AG10803 (cell line): ENCODE measurements around the gene TSPAN33.

Experiments
- DNase-seq: peaks from one replicate; pipeline ENCODE4 v3.0.0; 2010; ENCODE audit warnings: low read depth
- H3K4me3 ChIP-seq: 2 replicates; pipeline ENCODE4 v1.5.1; 2011; ENCODE audit warnings: mild to moderate bottlenecking, low read length, control low read depth
- TF ChIP-seq, protein P1 (sequence below): conservative IDR thresholded peaks from 2 replicates; pipeline ENCODE4 v1.5.1; 2011; ENCODE audit warnings: mild to moderate bottlenecking, low read length, control low read depth, inconsistent platforms

Gene TSPAN33

DNA sequence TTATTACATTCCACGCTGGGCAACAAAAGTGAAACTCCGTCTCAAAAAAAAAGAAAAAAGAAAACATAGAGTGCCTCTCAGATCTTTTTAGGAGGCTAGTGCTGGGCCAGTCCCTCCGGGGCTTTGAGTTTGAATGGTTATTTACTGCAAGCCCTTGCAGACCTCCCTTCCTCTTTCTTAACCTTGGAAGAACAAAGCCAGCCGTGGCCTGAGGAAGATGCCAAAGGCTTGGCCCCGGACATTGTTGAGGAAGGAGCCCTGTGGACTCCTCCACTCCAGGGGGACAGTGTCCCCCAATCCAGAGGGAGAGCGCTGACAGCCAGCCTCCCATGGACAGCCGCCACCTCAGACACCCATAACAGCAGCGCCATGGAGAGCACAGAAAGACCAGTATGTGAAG lies 5.0 kb downstream of the TSPAN33 start:
- no peak for DNase-seq
- TF ChIP-seq, protein P1, sequence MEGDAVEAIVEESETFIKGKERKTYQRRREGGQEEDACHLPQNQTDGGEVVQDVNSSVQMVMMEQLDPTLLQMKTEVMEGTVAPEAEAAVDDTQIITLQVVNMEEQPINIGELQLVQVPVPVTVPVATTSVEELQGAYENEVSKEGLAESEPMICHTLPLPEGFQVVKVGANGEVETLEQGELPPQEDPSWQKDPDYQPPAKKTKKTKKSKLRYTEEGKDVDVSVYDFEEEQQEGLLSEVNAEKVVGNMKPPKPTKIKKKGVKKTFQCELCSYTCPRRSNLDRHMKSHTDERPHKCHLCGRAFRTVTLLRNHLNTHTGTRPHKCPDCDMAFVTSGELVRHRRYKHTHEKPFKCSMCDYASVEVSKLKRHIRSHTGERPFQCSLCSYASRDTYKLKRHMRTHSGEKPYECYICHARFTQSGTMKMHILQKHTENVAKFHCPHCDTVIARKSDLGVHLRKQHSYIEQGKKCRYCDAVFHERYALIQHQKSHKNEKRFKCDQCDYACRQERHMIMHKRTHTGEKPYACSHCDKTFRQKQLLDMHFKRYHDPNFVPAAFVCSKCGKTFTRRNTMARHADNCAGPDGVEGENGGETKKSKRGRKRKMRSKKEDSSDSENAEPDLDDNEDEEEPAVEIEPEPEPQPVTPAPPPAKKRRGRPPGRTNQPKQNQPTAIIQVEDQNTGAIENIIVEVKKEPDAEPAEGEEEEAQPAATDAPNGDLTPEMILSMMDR = no peak
- H3K4me3 ChIP-seq = no peak overlapping the region

DNA sequence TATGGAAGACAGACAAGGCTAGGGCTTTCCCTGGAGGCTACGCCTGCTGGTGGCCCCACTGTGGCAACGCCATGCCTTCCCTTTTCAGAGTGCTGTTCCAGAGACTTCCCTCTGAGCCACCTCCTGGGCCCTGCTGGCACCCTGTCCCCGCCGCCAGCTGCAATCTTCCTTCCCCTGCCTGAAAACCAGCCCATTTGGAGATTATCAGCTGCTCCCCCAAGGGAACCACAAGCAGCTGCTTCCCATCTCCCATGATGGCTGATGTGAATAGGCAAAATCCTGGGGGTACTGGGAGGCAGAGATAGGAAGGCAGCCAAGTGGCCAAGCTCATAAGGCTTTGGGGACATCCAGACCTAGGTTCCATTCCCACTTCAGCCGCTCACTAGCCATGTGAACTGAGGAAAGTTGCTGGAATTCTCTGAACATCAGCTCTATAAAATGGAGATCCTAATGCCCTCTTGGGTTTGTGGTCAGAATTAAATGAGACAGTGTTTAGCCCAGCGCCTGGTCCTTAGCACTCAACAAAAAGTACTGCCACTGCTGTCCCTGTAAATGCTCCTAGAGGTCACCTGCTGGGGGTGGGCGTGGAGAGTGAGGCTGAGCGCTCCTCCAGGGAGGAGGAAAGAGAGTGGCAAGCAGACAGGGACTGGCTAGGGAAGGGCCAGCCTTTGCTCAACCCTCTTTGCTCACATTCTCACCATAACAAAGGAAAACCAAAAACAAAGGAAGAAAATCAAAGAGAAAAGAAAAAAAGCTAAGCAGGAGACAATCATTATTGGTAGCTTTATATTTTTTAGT lies 5.9 kb downstream of the TSPAN33 start:
- TF ChIP-seq, protein P1 = no peak
- H3K4me3 ChIP-seq = no peak overlapping the region
- no peak for DNase-seq

DNA sequence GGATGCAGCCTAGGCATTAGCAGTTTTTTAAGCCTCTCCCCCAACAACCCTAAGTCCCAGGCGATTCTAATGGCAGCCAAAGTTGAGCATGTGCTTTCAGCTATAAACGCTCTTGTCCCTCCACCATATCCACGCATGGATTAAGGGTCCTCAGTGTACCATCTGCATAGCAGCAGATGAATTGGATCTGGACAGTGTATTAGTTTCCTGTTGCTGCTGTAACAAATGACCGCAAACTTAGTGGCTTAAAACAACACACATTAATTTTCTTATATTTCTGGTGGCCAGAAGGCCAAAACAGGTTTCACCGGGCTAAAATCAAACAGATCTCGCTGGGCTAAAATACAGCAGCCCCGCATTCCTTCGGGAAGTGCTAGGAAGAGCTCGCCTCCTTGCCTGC lies 13.1 kb downstream of the TSPAN33 start:
- TF ChIP-seq, protein P1 = no peak
- DNase-seq = no peak
- no peak overlapping the region for H3K4me3 ChIP-seq

DNA sequence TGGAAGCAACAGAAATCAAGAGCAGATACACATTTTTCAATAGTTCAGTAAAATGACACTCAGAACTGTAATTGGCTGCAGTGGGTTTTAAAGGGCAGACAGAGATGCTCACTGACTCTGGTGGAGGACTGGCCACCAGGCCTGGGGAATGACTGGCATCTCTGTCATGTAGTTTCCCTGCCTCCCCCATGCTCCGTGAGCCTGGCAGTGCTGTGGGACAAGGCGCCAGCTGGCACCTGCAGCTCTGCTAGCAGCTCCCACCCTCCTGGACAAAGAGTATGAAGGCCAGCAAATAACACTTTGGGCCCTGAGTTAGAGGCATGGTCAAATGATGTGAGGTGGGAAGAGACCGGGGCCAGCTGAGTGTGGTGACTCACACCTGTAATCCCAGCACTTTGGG lies 15.0 kb downstream of the TSPAN33 start:
- no peak overlapping the region for H3K4me3 ChIP-seq
- TF ChIP-seq, protein P1 = no peak
- DNase-seq = no peak

DNA sequence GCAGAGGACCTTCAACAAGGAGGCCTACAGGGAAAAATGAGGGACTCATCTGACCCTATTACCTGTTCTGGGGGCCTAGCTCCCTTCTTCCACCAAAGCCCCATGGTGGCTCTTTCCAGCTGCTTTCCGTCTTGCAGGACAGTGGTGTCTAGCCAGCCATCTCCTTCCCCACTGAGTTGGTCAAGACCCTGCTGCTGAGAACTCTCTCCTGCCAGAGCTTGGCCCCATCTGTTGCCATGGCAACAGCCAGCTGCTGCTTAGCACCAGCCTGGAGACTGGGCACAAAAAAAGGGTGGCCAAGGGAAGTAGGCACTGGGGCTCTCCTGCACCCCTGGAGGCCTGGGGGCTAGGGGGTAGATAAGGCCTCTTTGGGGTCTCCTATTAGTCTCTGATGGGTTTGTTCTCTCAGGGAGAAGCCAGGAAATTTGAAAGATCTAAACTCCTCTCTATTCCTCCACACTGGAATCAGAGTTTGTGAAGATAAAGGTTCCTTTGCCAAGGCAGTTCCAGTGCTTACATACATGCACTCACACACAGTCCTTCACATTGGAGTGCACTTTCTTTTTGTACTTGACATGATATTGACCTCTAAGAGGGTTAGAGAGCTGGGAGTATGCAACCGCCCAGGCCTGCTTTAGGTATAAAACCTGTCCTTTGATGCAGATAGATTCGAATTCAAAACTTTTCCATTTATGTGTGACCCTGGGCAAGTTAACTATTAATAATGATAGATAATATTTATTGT lies 15.8 kb downstream of the TSPAN33 start:
- H3K4me3 ChIP-seq = no peak overlapping the region
- no peak for DNase-seq
- TF ChIP-seq, protein P1 = no peak

DNA sequence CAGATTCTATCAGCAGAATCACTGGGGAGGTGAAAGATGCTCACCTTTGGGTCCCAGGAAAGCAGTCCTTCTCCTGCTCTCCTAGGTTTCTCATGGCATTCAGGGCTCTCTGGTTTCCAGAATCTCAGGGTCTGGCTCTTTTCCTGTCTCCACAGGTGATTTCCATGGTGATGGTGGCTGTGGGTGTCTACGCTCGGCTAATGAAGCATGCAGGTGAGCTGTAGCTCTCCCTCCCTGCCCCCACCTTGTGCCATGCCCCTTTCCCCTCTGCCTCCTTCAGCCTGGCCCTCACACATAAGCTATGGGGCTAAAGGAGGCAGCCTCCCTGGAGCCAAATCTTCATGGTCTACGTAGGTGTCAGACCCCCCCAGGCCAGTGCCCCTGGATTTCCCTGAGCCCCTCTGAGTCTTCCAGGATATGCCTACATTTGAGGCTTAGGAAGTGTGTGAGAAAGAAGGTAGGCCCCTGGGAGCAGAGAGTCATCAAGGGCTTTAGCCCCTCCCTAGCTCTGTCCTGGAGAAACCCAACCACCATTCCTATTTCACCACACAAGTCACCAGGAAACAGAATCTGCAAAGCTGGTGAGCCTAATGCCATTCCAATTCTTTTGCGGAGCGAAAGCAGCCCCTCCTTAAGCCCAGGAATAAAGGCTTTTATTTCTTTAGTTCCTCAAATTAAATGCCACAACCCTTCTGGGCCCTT lies 17.2 kb downstream of the TSPAN33 start:
- TF ChIP-seq, protein P1 = no peak
- no peak for DNase-seq
- no peak overlapping the region for H3K4me3 ChIP-seq

DNA sequence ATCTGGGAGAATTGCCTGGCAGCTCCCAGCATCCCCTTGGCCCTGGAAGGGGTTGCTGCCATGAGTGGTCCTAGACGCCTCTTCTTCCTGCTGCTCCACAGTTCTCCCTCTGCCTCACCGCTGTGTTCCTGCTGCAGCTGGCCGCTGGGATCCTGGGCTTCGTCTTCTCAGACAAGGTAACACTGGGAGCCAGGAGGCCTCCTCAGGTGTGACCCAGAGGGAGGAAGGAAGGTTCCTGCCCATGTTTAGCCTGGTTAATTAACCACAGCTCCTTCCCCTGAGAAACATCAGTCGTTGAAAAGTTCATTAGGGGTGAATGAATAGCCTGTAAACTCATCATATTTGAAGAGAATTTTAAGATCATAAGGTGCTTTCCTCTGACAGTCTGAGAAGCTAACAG lies 18.2 kb downstream of the TSPAN33 start:
- no peak for DNase-seq
- TF ChIP-seq, protein P1 = no peak

More for the DNA sequence above, 18.2 kb downstream of the TSPAN33 start:
- no peak overlapping the region for H3K4me3 ChIP-seq
